Panc1 (cell line): ENCODE measurements around the gene EVA1C.

Source experiments
- TF ChIP-seq, protein P1 (sequence below): fragments of 450-650 bp; IDR thresholded peaks from 2 replicates; pipeline ENCODE4 v1.5.1; 2017; ENCODE audit warnings: mild to moderate bottlenecking
- TF ChIP-seq, protein P2 (sequence below), 2 experiments: IDR thresholded peaks; 2 replicates each; pipeline ENCODE4 v1.6.1; 2011 to 2012; ENCODE audit warnings: low read depth in 2 of 2, control low read depth in 1 of 2, low read length in 1 of 2, mild to moderate bottlenecking in 1 of 2, moderate library complexity in 1 of 2; ENCODE audit not compliant: insufficient read depth in 1 of 2

DNA sequence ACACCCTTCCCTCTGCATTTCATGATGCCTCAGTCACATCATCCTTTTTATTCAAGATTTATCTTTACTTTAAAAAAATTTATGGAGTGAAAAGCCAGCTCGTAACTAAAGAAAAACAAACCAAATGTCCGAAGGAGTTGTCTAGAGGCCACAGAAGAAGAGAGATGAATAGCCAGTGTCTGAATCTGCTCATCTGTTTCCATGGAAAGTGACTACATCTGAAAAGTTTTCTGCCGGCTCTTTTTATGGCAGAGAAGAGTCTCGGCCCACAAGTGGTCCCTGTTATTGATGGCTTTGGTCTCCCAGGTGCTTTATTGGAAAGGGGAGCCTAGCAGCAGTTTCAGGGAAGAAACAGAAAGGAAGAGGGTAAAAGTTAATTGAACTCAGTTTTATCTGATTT, 5.6 kb downstream of the EVA1C start:
- TF ChIP-seq, protein P1, sequence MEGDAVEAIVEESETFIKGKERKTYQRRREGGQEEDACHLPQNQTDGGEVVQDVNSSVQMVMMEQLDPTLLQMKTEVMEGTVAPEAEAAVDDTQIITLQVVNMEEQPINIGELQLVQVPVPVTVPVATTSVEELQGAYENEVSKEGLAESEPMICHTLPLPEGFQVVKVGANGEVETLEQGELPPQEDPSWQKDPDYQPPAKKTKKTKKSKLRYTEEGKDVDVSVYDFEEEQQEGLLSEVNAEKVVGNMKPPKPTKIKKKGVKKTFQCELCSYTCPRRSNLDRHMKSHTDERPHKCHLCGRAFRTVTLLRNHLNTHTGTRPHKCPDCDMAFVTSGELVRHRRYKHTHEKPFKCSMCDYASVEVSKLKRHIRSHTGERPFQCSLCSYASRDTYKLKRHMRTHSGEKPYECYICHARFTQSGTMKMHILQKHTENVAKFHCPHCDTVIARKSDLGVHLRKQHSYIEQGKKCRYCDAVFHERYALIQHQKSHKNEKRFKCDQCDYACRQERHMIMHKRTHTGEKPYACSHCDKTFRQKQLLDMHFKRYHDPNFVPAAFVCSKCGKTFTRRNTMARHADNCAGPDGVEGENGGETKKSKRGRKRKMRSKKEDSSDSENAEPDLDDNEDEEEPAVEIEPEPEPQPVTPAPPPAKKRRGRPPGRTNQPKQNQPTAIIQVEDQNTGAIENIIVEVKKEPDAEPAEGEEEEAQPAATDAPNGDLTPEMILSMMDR: no peak
- TF ChIP-seq, protein P2, sequence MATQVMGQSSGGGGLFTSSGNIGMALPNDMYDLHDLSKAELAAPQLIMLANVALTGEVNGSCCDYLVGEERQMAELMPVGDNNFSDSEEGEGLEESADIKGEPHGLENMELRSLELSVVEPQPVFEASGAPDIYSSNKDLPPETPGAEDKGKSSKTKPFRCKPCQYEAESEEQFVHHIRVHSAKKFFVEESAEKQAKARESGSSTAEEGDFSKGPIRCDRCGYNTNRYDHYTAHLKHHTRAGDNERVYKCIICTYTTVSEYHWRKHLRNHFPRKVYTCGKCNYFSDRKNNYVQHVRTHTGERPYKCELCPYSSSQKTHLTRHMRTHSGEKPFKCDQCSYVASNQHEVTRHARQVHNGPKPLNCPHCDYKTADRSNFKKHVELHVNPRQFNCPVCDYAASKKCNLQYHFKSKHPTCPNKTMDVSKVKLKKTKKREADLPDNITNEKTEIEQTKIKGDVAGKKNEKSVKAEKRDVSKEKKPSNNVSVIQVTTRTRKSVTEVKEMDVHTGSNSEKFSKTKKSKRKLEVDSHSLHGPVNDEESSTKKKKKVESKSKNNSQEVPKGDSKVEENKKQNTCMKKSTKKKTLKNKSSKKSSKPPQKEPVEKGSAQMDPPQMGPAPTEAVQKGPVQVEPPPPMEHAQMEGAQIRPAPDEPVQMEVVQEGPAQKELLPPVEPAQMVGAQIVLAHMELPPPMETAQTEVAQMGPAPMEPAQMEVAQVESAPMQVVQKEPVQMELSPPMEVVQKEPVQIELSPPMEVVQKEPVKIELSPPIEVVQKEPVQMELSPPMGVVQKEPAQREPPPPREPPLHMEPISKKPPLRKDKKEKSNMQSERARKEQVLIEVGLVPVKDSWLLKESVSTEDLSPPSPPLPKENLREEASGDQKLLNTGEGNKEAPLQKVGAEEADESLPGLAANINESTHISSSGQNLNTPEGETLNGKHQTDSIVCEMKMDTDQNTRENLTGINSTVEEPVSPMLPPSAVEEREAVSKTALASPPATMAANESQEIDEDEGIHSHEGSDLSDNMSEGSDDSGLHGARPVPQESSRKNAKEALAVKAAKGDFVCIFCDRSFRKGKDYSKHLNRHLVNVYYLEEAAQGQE (IDR thresholded peaks at IDR 0.05; ENCODE audit: insufficient read depth in 1 of 2, low read depth in 2 of 2, low read length in 1 of 2): no peak
